Neural progenitor cell (in vitro differentiated cells): ENCODE results near the gene BRD4.

Source experiments
- CTCF ChIP-seq: fragments of 200-600 bp; sonication (generic); IDR thresholded peaks from 2 replicates; pipeline ENCODE4 v1.5.1; 2017; ENCODE audit warnings: antibody characterized with exemption, mild to moderate bottlenecking
- EZH2 ChIP-seq: fragments of 200-600 bp; sonication (generic); IDR thresholded peaks from 2 replicates; pipeline ENCODE4 v1.6.1; 2017; ENCODE audit warnings: antibody characterized with exemption, mild to moderate bottlenecking, moderate library complexity

GRCh38 chr19:15307169-15307568 lies 25.2 kb downstream of the BRD4 start:
- TF ChIP-seq CTCF (no peak), EZH2 (no peak)
